Esophagus squamous epithelium (tissue), 5 donors: Measurements from ENCODE around the gene GEN1. TPM values are rescaled to one million over a fixed set of nuclear protein-coding genes. Genes with fewer than 3 reads are reported as not detected.

Experiments
- DNase-seq: peaks from one replicate; lab custom pipeline; 2025; lab: John Stamatoyannopoulos, UW
- H3K27ac ChIP-seq, 4 donors: fragments of 200-600 bp; sonication (generic); one replicate each; pipeline ENCODE4 v1.5.1; 2016 to 2019; ENCODE audit warnings: mild to moderate bottlenecking in 1 of 4
- H3K27me3 ChIP-seq, 4 donors: fragments of 200-600 bp; sonication (generic); 1 replicate in 3 of 4; 2 replicates in 1 of 4; pipeline versions ENCODE4 v1.5.1 to v1.6.0; 2017 to 2021; ENCODE audit warnings: antibody characterized with exemption in 1 of 4
- H3K36me3 ChIP-seq, 3 donors: fragments of 200-600 bp; sonication (generic); one replicate each; pipeline ENCODE4 v1.5.1; 2016 to 2019
- H3K4me1 ChIP-seq, 3 donors: fragments of 200-600 bp; sonication (generic); one replicate each; pipeline ENCODE4 v1.5.1; 2017 to 2019
- H3K4me3 ChIP-seq, 4 donors: fragments of 200-600 bp; sonication (generic); 1 replicate in 3 of 4; 2 replicates in 1 of 4; pipeline ENCODE4 v1.5.1; 2016 to 2019; ENCODE audit warnings: mild to moderate bottlenecking in 2 of 4, moderate library complexity in 1 of 4
- H3K9me3 ChIP-seq, 3 donors: fragments of 200-600 bp; sonication (generic); one replicate each; pipeline ENCODE4 v1.5.1; 2016 to 2019
- CTCF ChIP-seq, 6 experiments: fragments of 450-650 bp in 4 of 6; fragments of 200-600 bp in 2 of 6; sonication (generic) in 2 of 6; IDR thresholded peaks; one replicate each; pipeline ENCODE4 v1.5.1; 2016 to 2019; ENCODE audit warnings: antibody characterized with exemption in 6 of 6, mild to moderate bottlenecking in 4 of 6, moderate library complexity in 4 of 6
- POLR2A ChIP-seq, 4 donors: fragments of 450-650 bp; IDR thresholded peaks; one replicate each; pipeline ENCODE4 v1.6.1; 2017; ENCODE audit warnings: antibody characterized with exemption in 4 of 4, mild to moderate bottlenecking in 4 of 4, moderate library complexity in 3 of 4
- WGBS, 2 donors: methylation state at CpG; one replicate each; pipeline ENCODE4 v1.1.5; 2018; 5-methylcytosine and 5-hydroxymethylcytosine counted together
- intact Hi-C: fragments of 100-400 bp; cut with DNase I; formaldehyde crosslinking; loops from one replicate; pipeline ENCODE4 v1.15.0; 2022
- total RNA-seq, 4 donors: library from RNA; depleted of rRNA; stranded (reverse); fragments of >200 nt; gene quantifications; one replicate each; pipeline ENCODE4 v1.1.0, GENCODE V29; 2016
- donor health status: DM: yes; HTN: yes; CAD: no.

Gene GEN1
- total RNA-seq, 4 donors from 2014 or later: 10.2 to 23.4 (median 18.9) TPM

GRCh38 chr2:17740203-17740602 is 13.7 kb upstream of the GEN1 start:
- Histone ChIP-seq H3K27ac (no peak overlapping the region), H3K9me3 (no peaks in the 10 kb centered on the region), H3K36me3 (peaks cover 10 to 95% (median 16%) of the 10 kb centered on the region in 3 donors), H3K4me1 (no peaks in the 10 kb centered on the region), H3K4me3 (no peak overlapping the region), H3K27me3 (no peaks in the 10 kb centered on the region)
- WGBS, 2 donors: 100% methylated on average over 2 of the region's 2 CpGs
- intact Hi-C loops: no loop called here
- TF ChIP-seq POLR2A (IDR thresholded peaks at IDR 0.05): no peak
- no peak for TF ChIP-seq CTCF (IDR thresholded peaks at IDR 0.05)
- DNase-seq: no peak

- no peak overlapping the region for H3K27ac ChIP-seq
- WGBS, 2 donors: 64 to 67% methylated on average over 3 to 4 of the region's 4 CpGs
- H3K36me3 ChIP-seq: peaks cover 0 to 26% (median 0%) of the 10 kb centered on the region in 3 donors
- no peaks in the 10 kb centered on the region for H3K9me3 ChIP-seq
- intact Hi-C loops: no loop called here
- DNase-seq: no peak
- no peak overlapping the region for H3K4me3 ChIP-seq
- peaks cover 0 to 36% (median 10%) of the 10 kb centered on the region in 3 donors for H3K4me1 ChIP-seq
- H3K27me3 ChIP-seq: no peaks in the 10 kb centered on the region
- TF ChIP-seq CTCF (IDR thresholded peaks at IDR 0.05): no peak
- TF ChIP-seq POLR2A (IDR thresholded peaks at IDR 0.05): no peak
Observed at GRCh38 chr2:17747684-17748452, 6.1 kb upstream of the GEN1 start.

GRCh38 chr2:17748745-17749144 is 5.2 kb upstream of the GEN1 start:
- Histone ChIP-seq H3K4me3 (no peak overlapping the region), H3K27ac (no peak overlapping the region), H3K9me3 (no peaks in the 10 kb centered on the region), H3K36me3 (peaks cover 0 to 17% (median 0%) of the 10 kb centered on the region in 3 donors), H3K4me1 (peaks cover 0 to 37% (median 10%) of the 10 kb centered on the region in 3 donors), H3K27me3 (no peaks in the 10 kb centered on the region)
- intact Hi-C loops: no loop called here
- DNase-seq: no peak
- TF ChIP-seq CTCF (IDR thresholded peaks at IDR 0.05) (no peak), POLR2A (IDR thresholded peaks at IDR 0.05) (no peak)
- WGBS, 2 donors: 81 to 89% methylated on average over 6 of the region's 6 CpGs

- Histone ChIP-seq H3K36me3 (peaks cover 0 to 6% (median 0%) of the 10 kb centered on the region in 3 donors), H3K27me3 (no peaks in the 10 kb centered on the region), H3K4me3 (no peak overlapping the region), H3K4me1 (peaks cover 0 to 46% (median 14%) of the 10 kb centered on the region in 3 donors), H3K9me3 (no peaks in the 10 kb centered on the region), H3K27ac (no peak overlapping the region)
- no peak for TF ChIP-seq CTCF (IDR thresholded peaks at IDR 0.05)
- no peak for TF ChIP-seq POLR2A (IDR thresholded peaks at IDR 0.05)
- intact Hi-C loops: no loop called here
- 57 to 64% methylated on average over 2 of the region's 2 CpGs for WGBS, 2 donors
- DNase-seq: no peak
Observed at GRCh38 chr2:17749753-17750438, 4.0 kb upstream of the GEN1 start.

- Histone ChIP-seq H3K36me3 (no peaks in the 10 kb centered on the region), H3K27ac (peak overlapping the region in 3 of 4 donors; percentile 8 to 97 (median 96)), H3K9me3 (no peaks in the 10 kb centered on the region), H3K4me3 (peak overlapping the region in 3 of 4 donors; percentile 74 to 98 (median 82)), H3K27me3 (no peaks in the 10 kb centered on the region), H3K4me1 (peaks cover 0 to 67% (median 14%) of the 10 kb centered on the region in 3 donors)
- TF ChIP-seq POLR2A (IDR thresholded peaks at IDR 0.05) (no peak), CTCF (IDR thresholded peaks at IDR 0.05) (no peak)
- 26 to 36% methylated on average over 3 of the region's 3 CpGs for WGBS, 2 donors
- DNase-seq: no peak
- intact Hi-C loops: no loop called here
Observed at GRCh38 chr2:17752246-17752645, 1.7 kb upstream of the GEN1 start.
